Astrocyte (in vitro differentiated cells and primary cell): Measurements from ENCODE around the gene HOXA1.

Experiments used
- CTCF ChIP-seq: IDR thresholded peaks from 2 replicates; pipeline ENCODE4 v1.5.1; 2011; ENCODE audit warnings: low read depth, mild to moderate bottlenecking, inconsistent platforms, low read length, moderate library complexity; ENCODE audit not compliant: insufficient read depth
- EZH2 ChIP-seq: IDR thresholded peaks from 2 replicates; pipeline ENCODE4 v1.6.1; 2012; ENCODE audit warnings: mild to moderate bottlenecking, low read length, inconsistent platforms; ENCODE audit not compliant: insufficient read depth

DNA sequence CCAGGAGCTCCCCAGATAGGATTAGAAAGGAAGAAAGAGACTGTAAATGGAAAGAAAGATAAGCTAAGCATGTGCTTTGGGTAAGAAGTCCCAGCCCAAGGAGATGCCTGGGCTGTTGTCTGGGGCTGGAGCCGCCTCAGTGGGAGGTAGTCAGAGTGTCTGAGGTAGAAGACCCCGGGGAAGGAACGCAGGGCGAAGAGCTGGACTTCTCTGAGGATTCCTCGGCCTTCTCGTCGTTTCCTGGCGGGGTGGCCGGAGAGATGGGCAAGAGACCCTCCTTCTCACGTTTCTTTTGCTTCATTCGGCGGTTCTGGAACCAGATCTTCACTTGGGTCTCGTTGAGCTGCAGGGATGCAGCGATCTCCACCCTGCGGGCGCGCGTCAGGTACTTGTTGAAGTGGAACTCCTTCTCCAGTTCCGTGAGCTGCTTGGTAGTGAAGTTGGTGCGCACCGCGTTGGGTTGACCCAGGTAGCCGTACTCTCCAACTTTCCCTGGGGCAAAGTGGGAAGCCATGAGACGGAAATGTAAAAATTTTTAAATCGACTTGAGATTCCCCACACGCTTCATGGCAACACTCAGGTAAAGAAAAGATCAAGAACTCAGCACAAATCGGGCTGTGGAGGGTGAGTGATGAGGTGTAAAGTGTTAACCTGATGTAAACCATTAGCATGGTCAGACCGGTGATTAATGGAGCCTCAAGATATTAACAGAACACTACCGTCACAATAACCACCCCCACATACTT lies 1.3 kb downstream of the HOXA1 start:
- TF ChIP-seq CTCF (no peak), EZH2 (no peak)
